Effector memory CD8-positive, alpha-beta T cell (primary cell): ENCODE results near the gene CYB5R3.
"Not testable (repeated sequence)": the region's sequence is repeated elsewhere in the genome, so short reads cannot be mapped to it uniquely, and the experiment has no call there.

Experiments used
- ATAC-seq: fragments of 150-1000 bp; cut with Tn5 transposase; replicated peaks from 2 replicates; pipeline ENCODE4 v1.10.0; 2021; ENCODE audit warnings: mild to moderate bottlenecking, moderate library complexity
- DNase-seq, 3 experiments: peaks; one replicate each; pipeline ENCODE4 v3.0.0; 2021
- H3K27ac Mint-ChIP-seq, 2 donors: one replicate each; pipeline ENCODE4 v1.8.0; 2022; ENCODE audit warnings: mild to moderate bottlenecking in 2 of 2, mixed read lengths in 2 of 2, moderate library complexity in 2 of 2
- H3K27me3 Mint-ChIP-seq, 2 donors: one replicate each; pipeline ENCODE4 v1.8.0; 2022; ENCODE audit warnings: mixed read lengths in 2 of 2
- H3K36me3 Mint-ChIP-seq: one replicate; pipeline ENCODE4 v1.8.0; 2022; ENCODE audit warnings: mild to moderate bottlenecking, moderate library complexity, mixed read lengths; ENCODE audit not compliant: insufficient read depth
- H3K4me1 Mint-ChIP-seq, 2 donors: one replicate each; pipeline ENCODE4 v1.8.0; 2022; ENCODE audit warnings: low read depth in 2 of 2, mixed read lengths in 2 of 2
- H3K4me3 Mint-ChIP-seq, 2 donors: one replicate each; pipeline ENCODE4 v1.8.0; 2022; ENCODE audit warnings: mild to moderate bottlenecking in 2 of 2, mixed read lengths in 2 of 2, moderate library complexity in 2 of 2
- H3K9me3 Mint-ChIP-seq, 2 donors: one replicate each; pipeline ENCODE4 v1.8.0; 2022; ENCODE audit warnings: mixed read lengths in 2 of 2

CYB5R3 gene

DNA sequence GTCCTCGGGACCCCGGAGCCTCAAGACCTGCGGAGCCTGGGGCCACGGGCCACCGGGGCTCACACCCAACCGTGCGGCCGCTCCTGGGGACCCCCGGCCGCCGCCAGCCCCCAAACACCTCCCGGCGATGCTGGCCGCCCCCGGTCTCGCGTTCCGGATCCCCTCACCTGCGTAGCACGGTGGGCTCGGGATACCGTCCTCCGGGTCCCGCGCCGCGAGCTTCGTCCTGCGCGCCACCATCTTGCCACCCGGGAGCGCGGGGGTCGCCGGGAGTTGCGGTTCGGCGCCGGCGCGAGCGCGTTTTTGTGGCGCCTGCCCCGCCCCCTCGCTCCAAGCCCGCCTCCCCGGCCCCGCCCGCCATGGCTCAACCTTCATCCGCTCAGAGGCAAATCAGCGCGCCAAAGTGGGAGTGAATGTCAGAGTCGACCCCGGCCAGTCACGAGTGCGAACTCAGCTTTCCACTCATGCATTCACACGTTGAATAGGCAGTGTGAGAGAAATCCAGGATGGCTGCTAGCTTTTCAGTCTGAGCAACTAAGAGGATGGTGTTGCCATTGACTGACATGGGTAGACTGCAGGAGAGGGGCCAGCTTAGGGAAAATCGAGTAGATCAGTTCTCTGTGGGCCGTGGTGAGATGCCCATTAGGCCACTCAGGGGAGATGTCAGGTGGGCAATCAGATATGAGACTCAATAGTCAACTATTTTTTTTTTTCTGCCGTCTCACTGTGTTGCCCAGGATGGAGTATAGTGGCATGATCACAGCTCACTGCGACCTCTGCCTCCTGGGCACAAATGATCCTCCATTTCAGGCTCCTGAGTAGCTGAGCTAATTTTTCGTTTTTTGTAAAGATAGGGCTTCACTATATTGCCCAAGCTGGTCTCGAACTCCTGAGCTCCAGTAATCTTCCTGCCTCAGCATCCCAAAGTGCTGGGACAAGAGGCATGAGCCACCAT is 67.2 kb downstream of the CYB5R3 start:
- ATAC-seq (peak; percentile 81), DNase-seq (peak; percentile 68 to 76 (median 74))
- Mint-ChIP-seq H3K36me3 (peaks cover 53% of the 10 kb centered on the region), H3K27me3 (no peaks in the 10 kb centered on the region), H3K9me3 (no peaks in the 10 kb centered on the region), H3K27ac (peak overlapping the region; percentile 62), H3K4me1 (peaks cover 14 to 17% of the 10 kb centered on the region in 2 donors), H3K4me3 (peak overlapping the region; percentile 94 to 99)

DNA sequence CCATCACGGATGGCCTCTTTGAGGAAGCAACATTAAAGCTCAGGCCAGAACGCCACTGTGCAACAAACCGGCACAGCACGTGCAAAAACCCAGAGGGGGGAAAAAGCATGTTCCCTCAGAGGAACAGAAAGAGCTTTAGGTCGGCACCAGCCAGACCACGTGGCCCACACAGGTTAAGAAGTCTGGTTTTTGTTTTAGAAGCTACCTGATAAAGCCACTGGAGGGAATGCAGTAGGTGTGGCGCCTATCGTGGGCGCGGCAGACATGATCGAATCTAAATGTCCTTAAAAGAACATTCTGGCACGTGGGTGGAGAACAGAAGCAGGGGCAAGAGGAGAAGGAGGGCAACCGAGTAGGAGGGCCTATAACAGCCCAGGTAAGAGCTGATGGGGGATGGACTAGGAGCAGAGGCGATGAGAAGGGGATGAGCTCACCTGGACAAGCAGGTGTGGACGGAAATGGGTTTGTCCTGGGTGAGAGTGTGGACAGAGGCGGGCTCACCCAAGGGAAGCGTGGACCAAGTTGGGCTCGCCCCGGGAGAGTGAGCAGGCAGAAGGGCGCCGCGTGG is 67.9 kb downstream of the CYB5R3 start:
- peak overlapping the region; percentile 94 to 99 for H3K4me3 Mint-ChIP-seq

DNA sequence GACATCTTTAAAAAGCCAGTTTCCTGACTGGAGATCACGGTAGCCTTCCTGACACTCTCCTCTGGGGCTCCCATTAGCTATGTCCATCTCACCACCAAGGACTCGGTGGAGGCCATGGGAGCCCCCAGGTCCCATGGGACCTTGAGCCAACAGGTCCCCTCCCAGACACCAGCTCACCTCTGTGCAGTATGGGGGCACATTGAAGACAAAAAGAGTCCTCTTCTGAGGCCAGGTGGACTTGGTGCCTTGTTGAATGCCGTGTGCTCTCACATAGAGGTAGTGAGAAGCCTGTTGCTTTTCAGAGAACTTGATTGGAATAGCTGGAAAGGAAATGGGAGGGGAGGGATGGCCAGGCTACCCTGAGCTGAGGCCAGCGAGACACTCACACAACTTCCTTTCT is 69.2 kb downstream of the CYB5R3 start:
- peaks cover 11 to 16% of the 10 kb centered on the region in 2 donors for H3K4me1 Mint-ChIP-seq

More for the DNA sequence above, 67.9 kb downstream of the CYB5R3 start:
- peaks cover 14 to 17% of the 10 kb centered on the region in 2 donors for H3K4me1 Mint-ChIP-seq
- H3K27ac Mint-ChIP-seq, result peak overlapping the region; percentile 62
- H3K9me3 Mint-ChIP-seq, DNase-seq, H3K27me3 Mint-ChIP-seq: not testable (repeated sequence)
- H3K36me3 Mint-ChIP-seq, result peaks cover 47% of the 10 kb centered on the region
- peak; percentile 48 for ATAC-seq

DNA sequence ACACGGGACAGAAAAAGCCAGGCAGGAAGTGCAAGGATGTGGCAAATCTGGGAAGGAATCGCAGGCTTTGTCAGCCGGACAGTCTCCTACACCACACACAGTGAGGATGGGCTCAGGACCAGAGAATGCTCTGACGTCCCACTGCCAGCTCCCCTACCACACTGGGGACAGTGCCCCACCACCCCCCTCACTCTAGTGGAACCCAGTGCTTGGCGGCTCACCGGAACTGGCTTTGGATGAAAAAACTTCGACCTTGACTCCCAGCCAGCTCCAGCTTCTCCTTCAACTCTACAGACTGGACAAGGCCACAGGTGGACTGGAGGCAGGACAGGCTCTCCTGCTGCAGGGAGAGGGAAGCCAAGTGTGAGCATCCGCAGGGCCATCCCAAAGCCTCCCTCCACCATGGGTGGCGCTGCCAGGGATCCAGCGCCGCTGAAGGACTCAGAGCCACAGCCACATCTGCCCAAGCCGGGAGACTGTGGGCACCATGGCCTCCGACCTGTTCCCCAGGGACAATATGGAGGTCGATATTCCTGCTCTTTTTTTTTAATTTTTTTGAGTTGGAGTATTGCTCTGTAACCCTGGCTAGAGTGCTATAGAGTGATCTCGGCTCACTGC is 71.5 kb downstream of the CYB5R3 start:
- H3K4me3 Mint-ChIP-seq, result no peak overlapping the region
- peak overlapping the region in 1 of 2 donors; percentile 67 for H3K27ac Mint-ChIP-seq
- H3K27me3 Mint-ChIP-seq, result no peaks in the 10 kb centered on the region
- ATAC-seq (no peak), DNase-seq (no peak)
- peaks cover 11 to 16% of the 10 kb centered on the region in 2 donors for H3K4me1 Mint-ChIP-seq
- peaks cover 49% of the 10 kb centered on the region for H3K36me3 Mint-ChIP-seq
- no peaks in the 10 kb centered on the region for H3K9me3 Mint-ChIP-seq

More for the DNA sequence above, 69.2 kb downstream of the CYB5R3 start:
- H3K4me3 Mint-ChIP-seq, DNase-seq, H3K27me3 Mint-ChIP-seq, ATAC-seq, H3K9me3 Mint-ChIP-seq: not testable (repeated sequence)
- H3K27ac Mint-ChIP-seq, result peak overlapping the region in 1 of 2 donors; percentile 46
- peaks cover 42% of the 10 kb centered on the region for H3K36me3 Mint-ChIP-seq

DNA sequence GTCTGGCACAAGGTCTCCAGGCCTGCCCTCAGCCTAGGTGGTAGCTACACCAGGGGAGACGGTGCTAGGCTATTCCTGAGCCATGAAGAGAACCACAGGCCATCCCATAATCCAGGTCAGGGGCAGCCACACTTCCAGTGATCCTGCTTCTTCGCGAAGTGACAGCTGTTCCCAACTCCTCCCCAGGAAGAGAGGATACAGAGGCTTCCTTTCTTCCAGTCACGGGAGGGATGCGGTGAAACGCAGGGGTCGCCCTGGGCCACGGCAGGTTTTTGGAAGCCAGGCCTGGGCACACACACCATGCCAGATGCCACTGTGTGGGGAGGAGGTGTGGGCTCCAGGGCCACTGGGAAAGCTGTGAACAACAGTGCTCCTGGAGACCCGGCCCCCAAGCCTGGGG is 72.1 kb downstream of the CYB5R3 start:
- not testable (repeated sequence) for H3K9me3 Mint-ChIP-seq, H3K27ac Mint-ChIP-seq, H3K27me3 Mint-ChIP-seq, ATAC-seq, DNase-seq, H3K4me3 Mint-ChIP-seq
- H3K4me1 Mint-ChIP-seq, result peaks cover 7 to 12% of the 10 kb centered on the region in 2 donors
- H3K36me3 Mint-ChIP-seq, result peaks cover 47% of the 10 kb centered on the region

DNA sequence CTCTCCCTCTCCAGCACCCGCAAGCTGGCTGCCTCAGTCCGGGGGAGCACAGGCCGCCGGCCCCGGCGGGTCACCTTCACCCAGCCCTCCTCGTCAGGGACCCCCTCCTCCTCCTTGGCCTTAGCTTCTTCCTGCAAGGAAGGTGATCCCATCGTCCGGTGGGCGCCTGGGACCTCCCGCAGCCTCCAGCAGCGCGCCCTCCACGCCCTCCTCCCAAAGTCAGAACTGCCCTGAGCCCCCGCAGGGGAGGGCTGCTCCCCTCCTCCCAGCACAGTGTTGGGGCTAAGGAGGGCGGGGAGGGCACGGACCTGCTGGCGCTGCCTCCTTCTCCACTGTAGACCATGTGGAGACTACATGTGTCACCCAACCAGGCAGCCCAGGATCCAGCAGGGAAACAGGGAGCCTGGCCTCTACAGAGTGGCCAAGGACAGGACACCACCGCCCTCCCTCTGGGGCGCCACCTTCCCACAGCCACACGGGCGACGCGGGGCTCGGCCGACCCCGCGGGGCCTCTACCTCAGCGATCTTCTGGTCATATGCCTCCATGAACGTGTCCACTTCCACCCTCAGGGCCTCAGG is 73.1 kb downstream of the CYB5R3 start:
- not testable (repeated sequence) for H3K4me3 Mint-ChIP-seq, H3K27ac Mint-ChIP-seq, DNase-seq, H3K27me3 Mint-ChIP-seq, H3K4me1 Mint-ChIP-seq, ATAC-seq, H3K9me3 Mint-ChIP-seq
- peaks cover 45% of the 10 kb centered on the region for H3K36me3 Mint-ChIP-seq

DNA sequence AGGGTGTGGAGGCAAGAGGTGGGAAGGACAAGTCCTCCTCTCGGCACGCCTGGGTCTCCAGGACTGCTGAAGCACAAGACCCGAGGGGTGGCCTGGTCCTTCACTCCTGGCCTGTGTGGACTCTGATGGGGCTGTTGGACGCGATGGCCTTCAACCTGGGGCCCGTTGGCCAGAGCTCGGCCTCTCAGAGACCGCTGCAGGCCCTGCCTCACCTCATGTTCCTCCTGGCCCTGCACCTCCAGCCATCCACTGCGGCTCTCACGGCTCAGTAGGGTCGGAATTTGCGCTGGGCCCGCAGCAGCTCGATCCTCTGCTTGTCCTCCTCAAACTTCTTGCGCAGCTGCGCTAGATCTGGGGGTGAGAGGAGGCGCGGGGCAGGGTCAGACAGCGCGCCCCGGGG is 74.7 kb downstream of the CYB5R3 start:
- H3K9me3 Mint-ChIP-seq, DNase-seq, H3K27me3 Mint-ChIP-seq, ATAC-seq, H3K4me1 Mint-ChIP-seq, H3K4me3 Mint-ChIP-seq, H3K27ac Mint-ChIP-seq: not testable (repeated sequence)
- peaks cover 44% of the 10 kb centered on the region for H3K36me3 Mint-ChIP-seq

DNA sequence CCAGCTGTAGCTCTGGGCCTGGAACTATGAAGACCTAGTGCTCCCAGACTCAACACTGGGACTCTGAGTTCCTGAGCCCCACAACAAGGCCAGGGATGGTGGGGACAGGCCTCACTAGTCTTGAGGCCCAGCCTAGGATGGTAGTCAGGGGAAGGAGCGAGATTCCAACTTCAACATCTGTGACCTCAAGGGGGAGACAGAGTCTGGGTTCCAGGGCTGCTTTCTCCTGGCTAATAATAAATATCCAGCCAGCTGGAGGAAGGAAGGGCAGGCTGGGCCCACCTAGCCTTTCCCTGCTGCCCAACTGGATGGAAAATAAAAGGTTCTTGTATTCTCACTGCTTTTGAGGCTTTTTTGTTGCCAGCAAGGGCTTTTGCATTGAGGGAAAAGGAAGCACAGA is 75.1 kb downstream of the CYB5R3 start:
- ATAC-seq, DNase-seq, H3K27me3 Mint-ChIP-seq, H3K27ac Mint-ChIP-seq, H3K4me1 Mint-ChIP-seq, H3K9me3 Mint-ChIP-seq, H3K4me3 Mint-ChIP-seq: not testable (repeated sequence)
- H3K36me3 Mint-ChIP-seq, result peaks cover 42% of the 10 kb centered on the region

DNA sequence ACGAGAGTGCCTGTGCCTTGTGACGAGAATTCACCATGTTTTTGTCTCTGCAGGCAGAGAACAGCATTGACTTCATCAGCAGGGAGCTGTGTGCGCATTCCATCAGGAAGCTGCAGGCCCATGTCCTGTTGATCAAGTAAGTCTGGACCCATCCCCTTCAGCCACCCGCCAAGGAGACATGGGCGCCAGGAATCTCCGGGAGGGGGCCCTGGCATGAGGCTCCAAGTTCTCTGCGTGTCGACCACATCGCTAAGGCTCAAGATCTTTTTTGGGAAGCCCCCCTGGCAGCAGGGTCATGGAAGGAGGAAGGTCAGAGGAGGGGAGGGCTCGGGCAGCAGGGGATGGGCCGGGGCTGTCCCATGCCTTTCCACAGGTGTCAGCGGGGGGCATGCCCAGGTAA is 78.1 kb downstream of the CYB5R3 start:
- not testable (repeated sequence) for H3K27ac Mint-ChIP-seq, ATAC-seq, H3K27me3 Mint-ChIP-seq

DNA sequence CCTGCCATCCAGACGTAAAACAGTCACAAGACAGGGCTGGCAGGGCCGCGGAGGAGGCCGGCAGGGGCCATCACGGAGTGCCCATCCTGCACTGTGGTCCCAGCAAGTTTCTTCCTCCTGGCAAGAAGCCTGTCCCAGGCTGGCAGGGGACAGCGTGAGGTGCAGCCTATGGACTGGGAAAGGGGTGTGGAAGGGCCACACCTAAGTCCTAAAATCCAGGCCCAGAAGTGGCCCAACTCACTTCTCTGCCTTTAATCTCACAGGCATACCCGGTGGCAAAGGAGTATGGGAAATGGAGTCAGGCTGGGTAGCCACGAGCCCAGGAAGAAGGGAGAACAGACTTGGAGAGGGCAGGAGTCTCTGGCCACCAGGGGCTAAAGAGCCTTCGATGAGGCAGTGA is 78.6 kb downstream of the CYB5R3 start:
- not testable (repeated sequence) for H3K27me3 Mint-ChIP-seq, H3K4me3 Mint-ChIP-seq, ATAC-seq, H3K9me3 Mint-ChIP-seq, H3K4me1 Mint-ChIP-seq, DNase-seq
- Mint-ChIP-seq H3K27ac (peak overlapping the region; percentile 41 to 72), H3K36me3 (peaks cover 22% of the 10 kb centered on the region)

More for the DNA sequence above, 78.1 kb downstream of the CYB5R3 start:
- peaks cover 22% of the 10 kb centered on the region for H3K36me3 Mint-ChIP-seq
- H3K9me3 Mint-ChIP-seq, H3K4me3 Mint-ChIP-seq, H3K4me1 Mint-ChIP-seq, DNase-seq: not testable (repeated sequence)

DNA sequence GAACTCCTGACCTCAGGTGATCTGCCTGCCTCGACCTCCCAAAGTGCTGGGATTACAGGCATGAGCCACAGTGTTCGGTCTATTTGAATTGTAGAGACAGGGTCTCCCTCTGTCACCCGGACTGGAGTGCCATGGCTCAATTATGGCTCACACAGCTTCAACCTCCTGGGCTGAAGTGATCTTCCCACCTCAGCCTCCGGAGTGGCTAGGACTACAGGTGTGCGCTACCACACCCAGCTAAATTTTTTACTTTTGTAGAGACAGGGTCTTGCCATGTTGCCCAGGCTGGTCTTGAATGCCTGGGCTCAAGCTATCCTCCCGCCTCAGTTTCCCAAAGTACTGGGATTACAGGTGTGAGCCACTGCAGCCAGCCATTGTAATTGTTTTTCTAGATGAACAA is 81.2 kb downstream of the CYB5R3 start:
- not testable (repeated sequence) for H3K27ac Mint-ChIP-seq, ATAC-seq, DNase-seq, H3K4me1 Mint-ChIP-seq, H3K27me3 Mint-ChIP-seq, H3K4me3 Mint-ChIP-seq, H3K9me3 Mint-ChIP-seq
- peaks cover 13% of the 10 kb centered on the region for H3K36me3 Mint-ChIP-seq
